Measurements from ENCODE around the gene HSPB6. TPM values are rescaled to one million over a fixed set of nuclear protein-coding genes. Genes with fewer than 3 reads are reported as not detected.
"Not testable (repeated sequence)": the region's sequence is repeated elsewhere in the genome, so short reads cannot be mapped to it uniquely, and the experiment has no call there.

The HSPB6 gene
- total RNA-seq, 3 donors from 2014 or later = 3.9 to 122 (median 22.9) TPM

GRCh38 chr19:35796645-35797542 lies 40.1 kb upstream of the HSPB6 start:
- Histone ChIP-seq H3K4me3 (no peak overlapping the region), H3K4me1 (ENCODE audit: low read depth) (no peaks in the 10 kb centered on the region), H3K9me3 (no peaks in the 10 kb centered on the region), H3K36me3 (ENCODE audit: low read depth) (no peaks in the 10 kb centered on the region)
- DNase-seq (peak in 1 of 3 donors; percentile 19), ATAC-seq (no peak)
- no peak for TF ChIP-seq CTCF (IDR thresholded peaks at IDR 0.05)
- intact Hi-C loops (cut with DNase I, micrococcal nuclease) = no loop called here

GRCh38 chr19:35795564-35795963 lies 38.7 kb upstream of the HSPB6 start:
- intact Hi-C loops (cut with DNase I, micrococcal nuclease); H3K4me1 ChIP-seq (ENCODE audit: low read depth); H3K9me3 ChIP-seq; DNase-seq; ATAC-seq; H3K4me3 ChIP-seq; H3K36me3 ChIP-seq (ENCODE audit: low read depth): not testable (repeated sequence)

GRCh38 chr19:35793381-35794165 lies 36.7 kb upstream of the HSPB6 start:
- intact Hi-C loops (cut with DNase I, micrococcal nuclease) = no loop called here
- DNase-seq = no peak
- no peak for TF ChIP-seq CTCF (IDR thresholded peaks at IDR 0.05)
- Histone ChIP-seq H3K9me3 (no peaks in the 10 kb centered on the region), H3K4me1 (ENCODE audit: low read depth) (no peaks in the 10 kb centered on the region), H3K36me3 (ENCODE audit: low read depth) (no peaks in the 10 kb centered on the region), H3K4me3 (no peak overlapping the region)
- peak; percentile 65 for ATAC-seq

- no peak for TF ChIP-seq CTCF (IDR thresholded peaks at IDR 0.05)
- no peak overlapping the region for H3K4me3 ChIP-seq
- no peaks in the 10 kb centered on the region for H3K9me3 ChIP-seq
- no peaks in the 10 kb centered on the region for H3K4me1 ChIP-seq (ENCODE audit: low read depth)
- H3K36me3 ChIP-seq (ENCODE audit: low read depth) = no peaks in the 10 kb centered on the region
- no peak for DNase-seq
- no peak for ATAC-seq
- intact Hi-C loops (cut with DNase I, micrococcal nuclease) = no loop called here
Observed at GRCh38 chr19:35792888-35793287, 36.1 kb upstream of the HSPB6 start.

GRCh38 chr19:35792312-35792711 lies 35.5 kb upstream of the HSPB6 start:
- no peaks in the 10 kb centered on the region for H3K4me1 ChIP-seq (ENCODE audit: low read depth)
- DNase-seq = no peak
- no peaks in the 10 kb centered on the region for H3K9me3 ChIP-seq
- H3K36me3 ChIP-seq (ENCODE audit: low read depth) = no peaks in the 10 kb centered on the region
- TF ChIP-seq CTCF (IDR thresholded peaks at IDR 0.05) = no peak
- H3K4me3 ChIP-seq = no peak overlapping the region
- no peak for ATAC-seq
- intact Hi-C loops (cut with DNase I, micrococcal nuclease) = no loop called here

- Histone ChIP-seq H3K9me3 (no peaks in the 10 kb centered on the region), H3K4me1 (ENCODE audit: low read depth) (no peaks in the 10 kb centered on the region), H3K4me3 (no peak overlapping the region), H3K36me3 (ENCODE audit: low read depth) (no peaks in the 10 kb centered on the region)
- no peak for TF ChIP-seq CTCF (IDR thresholded peaks at IDR 0.05)
- ATAC-seq (no peak), DNase-seq (no peak)
- intact Hi-C loops (cut with DNase I, micrococcal nuclease) = no loop called here
Observed at GRCh38 chr19:35791814-35792279, 35.0 kb upstream of the HSPB6 start.
